Mucosa of stomach (tissue), 1 donor: Measurements from ENCODE around the gene CCDC33.

Experiments used
- H3K27me3 ChIP-seq: one replicate; pipeline ENCODE4 v1.7.0; 2013; ENCODE audit warnings: mild to moderate bottlenecking, low read length; ENCODE audit not compliant: control insufficient read depth, insufficient read depth
- H3K36me3 ChIP-seq: one replicate; pipeline ENCODE4 v1.7.0; 2013; ENCODE audit warnings: low read length; ENCODE audit not compliant: control insufficient read depth, insufficient read depth
- H3K4me1 ChIP-seq: one replicate; pipeline ENCODE4 v1.7.0; 2013; ENCODE audit warnings: mild to moderate bottlenecking, low read length; ENCODE audit not compliant: control insufficient read depth, insufficient read depth
- H3K4me3 ChIP-seq: one replicate; pipeline ENCODE4 v1.7.0; 2013; ENCODE audit warnings: low read length
- H3K9ac ChIP-seq: one replicate; pipeline ENCODE4 v1.7.0; 2013; ENCODE audit warnings: mild to moderate bottlenecking, low read length, moderate library complexity
- H3K9me3 ChIP-seq: one replicate; pipeline ENCODE4 v1.7.0; 2013; ENCODE audit warnings: mild to moderate bottlenecking, low read length, moderate library complexity; ENCODE audit not compliant: control insufficient read depth
- donor health status: Pancreatic carcinoma.

CCDC33 gene

DNA sequence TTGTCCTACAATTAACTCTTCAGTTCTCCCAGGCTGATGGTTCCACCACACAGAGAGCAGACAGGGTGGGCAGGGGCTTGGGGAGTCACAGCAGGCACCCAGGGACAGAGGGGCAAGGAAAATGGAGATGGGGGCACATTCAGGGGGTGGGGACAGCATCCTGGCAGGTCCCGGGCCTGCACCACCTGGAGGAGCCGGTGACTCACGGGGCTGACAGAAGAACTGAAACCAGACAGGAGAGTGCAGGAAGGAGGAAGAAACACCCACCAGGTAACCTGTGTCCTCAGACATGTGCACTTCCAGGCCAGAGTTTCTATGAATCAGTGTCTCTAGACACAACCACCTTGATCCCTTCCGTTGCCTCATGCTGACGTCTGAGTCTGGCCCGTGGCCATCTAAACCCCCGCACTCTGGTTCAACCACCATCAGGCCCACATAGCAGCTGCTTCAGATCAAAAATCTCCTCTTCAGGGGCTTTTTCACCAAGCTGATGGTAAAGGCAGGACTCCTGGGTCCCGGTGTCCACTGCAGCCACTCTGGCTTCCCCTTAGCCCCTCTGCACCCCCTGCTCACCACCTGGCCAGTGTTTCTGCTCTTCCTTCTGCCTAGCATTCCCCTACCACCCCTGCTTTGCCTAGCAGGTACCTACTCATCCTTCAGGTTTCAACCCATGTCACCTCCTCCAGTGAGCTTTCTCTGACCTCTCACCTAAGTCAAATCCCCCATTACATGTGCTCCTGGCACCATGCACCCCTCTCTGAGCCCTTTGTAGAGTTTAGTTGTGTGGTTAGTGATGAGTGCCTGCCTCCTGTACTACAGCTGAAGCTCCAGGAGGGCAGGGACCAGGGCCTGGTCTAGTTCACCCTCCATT, 147.8 kb downstream of the CCDC33 start:
- Histone ChIP-seq H3K9me3 (no peaks in the 10 kb centered on the region), H3K4me3 (no peak overlapping the region), H3K36me3 (no peaks in the 10 kb centered on the region), H3K27me3 (peaks cover 4% of the 10 kb centered on the region), H3K9ac (no peak overlapping the region), H3K4me1 (peaks cover 35% of the 10 kb centered on the region)

DNA sequence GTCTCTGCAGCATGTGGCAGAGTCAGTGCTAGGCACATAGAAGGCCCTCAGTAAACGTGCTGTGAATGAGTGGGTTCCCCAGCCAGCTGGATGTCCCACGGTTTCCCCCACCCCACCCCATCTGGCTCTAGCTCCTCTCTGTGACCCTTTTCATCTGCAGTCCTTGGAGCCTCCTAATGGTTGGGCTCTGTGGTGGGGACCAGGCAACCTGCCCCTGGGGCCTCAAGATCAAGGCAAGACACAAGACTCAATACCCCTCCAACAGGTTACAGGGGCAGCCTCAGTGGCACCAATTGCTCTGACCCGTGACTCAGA, 148.4 kb downstream of the CCDC33 start:
- Histone ChIP-seq H3K36me3 (no peaks in the 10 kb centered on the region), H3K9me3 (no peaks in the 10 kb centered on the region), H3K27me3 (peaks cover 4% of the 10 kb centered on the region), H3K9ac (no peak overlapping the region), H3K4me1 (peaks cover 39% of the 10 kb centered on the region), H3K4me3 (no peak overlapping the region)

DNA sequence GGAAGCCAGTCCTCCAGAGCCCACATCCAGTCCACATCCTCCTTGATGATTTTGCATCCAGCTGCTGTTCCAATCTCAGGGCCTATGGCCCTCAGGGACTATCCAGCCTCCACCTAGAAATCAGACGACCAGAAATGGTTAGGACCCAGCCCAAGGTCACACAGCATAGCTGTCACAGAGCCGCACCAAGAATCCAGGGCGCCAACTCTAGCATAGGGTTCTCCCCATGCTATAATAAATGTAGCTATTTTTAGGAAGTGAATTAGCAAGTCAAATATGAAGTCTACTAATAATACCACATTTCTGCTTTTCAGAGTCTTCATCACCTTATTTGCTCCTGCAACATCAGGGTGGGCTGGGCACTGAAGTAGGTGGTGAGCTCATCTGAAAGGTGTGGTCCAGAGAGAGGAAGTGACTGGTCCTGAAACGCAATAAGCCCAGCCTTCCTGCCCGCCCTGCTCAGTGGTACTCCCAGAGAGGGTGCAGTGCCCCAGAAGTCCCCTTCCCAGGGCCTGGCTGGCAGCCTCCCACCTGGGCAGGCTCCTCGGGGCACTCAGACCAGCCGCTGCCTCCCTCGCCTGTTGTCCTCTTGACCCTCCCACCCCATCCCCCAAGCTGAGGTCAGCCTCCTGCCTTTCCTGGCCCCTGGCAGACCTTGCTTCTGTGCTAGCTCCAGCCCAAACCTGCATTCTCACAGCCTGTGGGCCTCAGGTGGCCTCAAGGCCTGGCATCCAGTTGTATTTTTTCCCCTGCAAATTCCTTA, 148.9 kb downstream of the CCDC33 start:
- no peak overlapping the region for H3K4me3 ChIP-seq
- H3K4me1 ChIP-seq, result peaks cover 42% of the 10 kb centered on the region
- peaks cover 4% of the 10 kb centered on the region for H3K27me3 ChIP-seq
- no peak overlapping the region for H3K9ac ChIP-seq
- no peaks in the 10 kb centered on the region for H3K9me3 ChIP-seq
- H3K36me3 ChIP-seq, result no peaks in the 10 kb centered on the region

DNA sequence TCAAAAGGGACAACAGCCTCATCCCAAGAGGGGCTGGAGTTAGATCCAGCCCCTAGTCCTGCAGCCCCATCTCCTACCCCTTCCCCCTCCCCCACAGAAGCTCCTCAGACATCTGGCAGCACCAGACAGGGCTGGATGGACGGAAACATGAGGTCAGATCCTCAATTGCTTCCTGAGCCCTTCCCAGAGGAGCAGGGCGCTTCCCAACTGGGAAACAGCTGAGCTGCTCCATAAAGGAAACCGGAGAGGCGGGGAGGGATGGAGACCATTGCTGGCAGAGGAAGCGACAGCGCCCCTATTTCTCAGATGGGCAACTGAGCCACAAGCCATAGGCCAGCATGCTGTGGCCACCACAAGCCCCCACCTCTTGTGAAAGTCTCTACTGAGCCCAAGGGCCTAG, 149.6 kb downstream of the CCDC33 start:
- Histone ChIP-seq H3K9ac (no peak overlapping the region), H3K4me3 (no peak overlapping the region), H3K9me3 (no peaks in the 10 kb centered on the region), H3K4me1 (peaks cover 42% of the 10 kb centered on the region), H3K36me3 (no peaks in the 10 kb centered on the region), H3K27me3 (peaks cover 4% of the 10 kb centered on the region)
